K562 (cell line): ENCODE results near the gene NUDT14. TPM values are rescaled to one million over a fixed set of nuclear protein-coding genes. Genes with fewer than 3 reads are reported as not detected.

ENCODE experiments used
- ATAC-seq: fragments of 200-7000 bp; cut with Tn5 transposase; 3 replicates; pipeline ENCODE4 v1.9.1; 2020; ENCODE audit warnings: moderate library complexity
- BruUV-seq: library from RNA; stranded (reverse); fragments of 400-500 nt; replicated peaks from 2 replicates; lab custom pipeline; 2021; lab: Mats Ljungman, UMichigan
- CTCF ChIA-PET: fragments of 300-600 bp; formaldehyde crosslinking; extraction: SDS; loops from one replicate; lab custom pipeline; 2021; ENCODE audit warnings: low intra/inter-chr PET ratio; lab: Yijun Ruan, JAX
- POLR2A ChIA-PET: fragments of 300-600, 350-650 bp; sonication (Branson Sonifier 250); formaldehyde crosslinking; extraction: SDS; loops from one replicate; lab custom pipeline; 2021; ENCODE audit warnings: antibody characterized with exemption, inconsistent platforms; lab: Yijun Ruan, JAX
- DNase-seq, 4 experiments: peaks; one replicate each; pipeline versions ENCODE4 v3.0.0 to v3.0.0-alpha.2; 2011 to 2018; ENCODE audit warnings: low spot score in 3 of 4, mixed read lengths in 3 of 4; ENCODE audit errors: extremely low read depth in 1 of 4
- FAIRE-seq: peaks from 2 replicates; lab custom pipeline; 2011; peaks lifted over from hg19 to GRCh38; lab: Jason Lieb, UNC
- H2AFZ ChIP-seq: 2 replicates; pipeline ENCODE4 v1.6.0; 2011; ENCODE audit warnings: low read depth, low read length, control low read depth, inconsistent platforms
- H3K27ac ChIP-seq: fragments of 200-600 bp; 3 replicates; pipeline ENCODE4 v1.8.0; 2011; ENCODE audit warnings: low read depth, mild to moderate bottlenecking, control low read depth, inconsistent platforms, low read length, moderate library complexity, mixed read lengths; ENCODE audit errors: extremely low read depth
- H3K27me3 ChIP-seq, 2 experiments: fragments of 300-600 bp in 1 of 2; 2 replicates in 1 of 2; 3 replicates in 1 of 2; pipeline versions ENCODE4 v1.6.0 to v1.8.0; 2011; ENCODE audit warnings: inconsistent platforms in 2 of 2, low read length in 2 of 2, mild to moderate bottlenecking in 1 of 2, mixed read lengths in 1 of 2, moderate library complexity in 1 of 2; ENCODE audit not compliant: control insufficient read depth in 2 of 2, insufficient read depth in 2 of 2
- H3K36me3 ChIP-seq: fragments of 300-600 bp; 3 replicates; pipeline ENCODE4 v1.8.0; 2011; ENCODE audit warnings: mild to moderate bottlenecking, low read length, inconsistent platforms; ENCODE audit not compliant: control insufficient read depth, insufficient read depth
- H3K4me1 ChIP-seq, 2 experiments: fragments of 200-600 bp in 1 of 2; replicated peaks in 1 of 2; 2 replicates in 1 of 2; 3 replicates in 1 of 2; pipeline versions ENCODE4 v1.5.1 to v1.8.0; 2011; ENCODE audit warnings: inconsistent platforms in 2 of 2, low read length in 2 of 2, mild to moderate bottlenecking in 1 of 2, mixed read lengths in 1 of 2, moderate library complexity in 1 of 2; ENCODE audit not compliant: control insufficient read depth in 2 of 2, insufficient read depth in 2 of 2
- H3K4me2 ChIP-seq: 2 replicates; pipeline ENCODE4 v1.6.1; 2011; ENCODE audit warnings: low read length, control low read depth, inconsistent platforms, mixed read lengths; ENCODE audit not compliant: insufficient read depth
- H3K4me3 ChIP-seq: fragments of 200-600 bp; sonication (generic), shearing (Covaris generic); 2 replicates; pipeline ENCODE4 v1.5.1; 2016; ENCODE audit warnings: control low read depth, inconsistent platforms
- H3K79me2 ChIP-seq: fragments of 200-600 bp; 3 replicates; pipeline ENCODE4 v1.8.0; 2011; ENCODE audit warnings: low read length, inconsistent platforms; ENCODE audit not compliant: control insufficient read depth, insufficient read depth
- H3K9ac ChIP-seq, 2 experiments: 2 replicates each; pipeline versions ENCODE4 v1.6.0 to v1.6.1; 2011; ENCODE audit warnings: low read depth in 2 of 2, low read length in 2 of 2, control low read depth in 1 of 2, inconsistent platforms in 1 of 2, mild to moderate bottlenecking in 1 of 2, mixed read lengths in 1 of 2; ENCODE audit not compliant: insufficient read depth in 1 of 2
- H3K9me1 ChIP-seq: one replicate; pipeline ENCODE4 v1.6.0; 2011; ENCODE audit warnings: inconsistent platforms, mild to moderate bottlenecking, low read length, moderate library complexity; ENCODE audit not compliant: control insufficient read depth, insufficient read depth
- H3K9me3 ChIP-seq: replicated peaks from 2 replicates; pipeline ENCODE4 v1.5.1; 2011; ENCODE audit warnings: low read depth, low read length, inconsistent platforms; ENCODE audit not compliant: control insufficient read depth, insufficient read depth
- H4K20me1 ChIP-seq: replicated peaks from 2 replicates; pipeline ENCODE4 v1.6.1; 2011; ENCODE audit warnings: low read length, inconsistent platforms, mixed read lengths; ENCODE audit not compliant: control insufficient read depth, insufficient read depth
- ARID3A ChIP-seq: IDR thresholded peaks from 2 replicates; pipeline ENCODE4 v1.6.1; 2012; ENCODE audit warnings: low read depth, low read length, improper control_type of control experiment, borderline replicate concordance
- DMBX1 ChIP-seq: fragments of 250-450 bp; sonication (Bioruptor Pico); IDR thresholded peaks from 2 replicates; pipeline ENCODE4 v1.8.0; 2022; ENCODE audit warnings: inconsistent platforms, mild to moderate bottlenecking, moderate library complexity, borderline replicate concordance
- FOXK1 ChIP-seq: sonication (generic); formaldehyde crosslinking; IDR thresholded peaks from 2 replicates; pipeline ENCODE4 v1.8.0; 2022; ENCODE audit warnings: missing genetic modification reagents, mild to moderate bottlenecking, borderline replicate concordance
- HMG20A ChIP-seq: fragments of 450-650 bp; formaldehyde crosslinking; conservative IDR thresholded peaks from 2 replicates; pipeline ENCODE4 v1.4.0; 2020; ENCODE audit warnings: mild to moderate bottlenecking, mixed read lengths
- NFE2L1 ChIP-seq: fragments of 450-650 bp; IDR thresholded peaks from 2 replicates; pipeline ENCODE4 v1.6.1; 2016; ENCODE audit warnings: missing genetic modification characterization, low read depth, mild to moderate bottlenecking, missing compliant biosample characterization, moderate library complexity, borderline replicate concordance
- PCBP2 ChIP-seq: fragments of 200-400 bp; formaldehyde crosslinking; IDR thresholded peaks from 2 replicates; pipeline ENCODE4 v1.6.1; 2018; ENCODE audit warnings: low read length, low read depth, mild to moderate bottlenecking, moderate library complexity; ENCODE audit not compliant: poor library complexity, severe bottlenecking
- POLR2B ChIP-seq: fragments of 450-650 bp; IDR thresholded peaks from 2 replicates; pipeline ENCODE4 v1.6.1; 2018; ENCODE audit warnings: low read depth; ENCODE audit not compliant: partially characterized antibody
- POLR2G ChIP-seq: fragments of 200-400 bp; formaldehyde crosslinking; IDR thresholded peaks from 2 replicates; pipeline ENCODE4 v1.6.1; 2017; ENCODE audit warnings: low read depth, mild to moderate bottlenecking, antibody characterized with exemption, low read length, moderate library complexity
- TFAM ChIP-seq: fragments of 250-450 bp; sonication (Bioruptor Pico); conservative IDR thresholded peaks from 2 replicates; pipeline ENCODE4 v1.5.0; 2021; ENCODE audit warnings: mild to moderate bottlenecking, moderate library complexity
- ZNF444 ChIP-seq: fragments of 250-450 bp; sonication (Bioruptor Pico); IDR thresholded peaks from 2 replicates; pipeline ENCODE4 v1.4.0; 2020; ENCODE audit warnings: mild to moderate bottlenecking, moderate library complexity
- ZNF586 ChIP-seq: fragments of 450-650 bp; formaldehyde crosslinking; conservative IDR thresholded peaks from 2 replicates; pipeline ENCODE4 v1.4.0; 2020; ENCODE audit warnings: mild to moderate bottlenecking, moderate library complexity
- ZNF766 ChIP-seq: fragments of 200-800 bp; sonication (Bioruptor generic); conservative IDR thresholded peaks from 2 replicates; pipeline ENCODE4 v1.6.1; 2016; ENCODE audit warnings: missing genetic modification characterization, missing compliant biosample characterization
- ZZZ3 ChIP-seq: fragments of 450-650 bp; IDR thresholded peaks from 2 replicates; pipeline ENCODE4 v1.6.1; 2016; ENCODE audit warnings: antibody characterized with exemption, mild to moderate bottlenecking, moderate library complexity
- WGBS: fragments of 100-300 bp; shearing (Covaris generic); methylation state at CpG from one replicate; pipeline ENCODE4 v1.1.6; 2016; ENCODE audit warnings: low coverage, mixed read lengths; ENCODE audit not compliant: insufficient coverage; ENCODE audit errors: missing lambda C conversion rate; 5-methylcytosine and 5-hydroxymethylcytosine counted together
- in situ Hi-C: fragments of 300-500 bp; cut with MboI; formaldehyde crosslinking; loops from 4 replicates; pipeline ENCODE4 v1.15.0; 2018; ENCODE audit warnings: inconsistent platforms, mixed read lengths
- intact Hi-C: fragments of 100-400 bp; cut with micrococcal nuclease; formaldehyde crosslinking; loops from 2 replicates; pipeline ENCODE4 v1.14.2; 2022
- polyA plus RNA-seq, 8 experiments: library from polyadenylated mRNA; depleted of rRNA in 4 of 8; stranded (reverse) in 5 of 8; unstranded in 3 of 8; fragments of >200 nt; fragmentation: Nextera tagmentation in 2 of 8; fragmentation: Illumina TruSeq in 1 of 8; extraction: Ambion mirVana in 2 of 8; extraction: Trizol in 1 of 8; gene quantifications; 2 replicates each; pipeline versions ENCODE4 v1.2.1 to v1.2.3, GENCODE V29; 2011 to 2014; ENCODE audit warnings: inconsistent platforms in 1 of 8, missing spikeins in 1 of 8
- total RNA-seq, 7 experiments: library from RNA; depleted of rRNA in 6 of 7; stranded (reverse); fragments of >200 nt in 6 of 7; fragmentation: Illumina TruSeq in 2 of 7; extraction: Trizol in 2 of 7; gene quantifications; 2 replicates each; pipeline versions ENCODE4 v1.2.1 to v1.2.3, GENCODE V29; 2011 to 2021; ENCODE audit warnings: low replicate concordance in 1 of 7

Gene NUDT14
- total and polyA plus RNA-seq, 9 of the 15 experiments (the other 6 are each of a cell fraction or from before 2014, with no cell fraction given) = 0.14 to 16.3 (median 8.2) TPM

- Histone ChIP-seq H3K79me2 (no peaks in the 10 kb centered on the region), H3K27ac (no peak overlapping the region), H3K27me3 (no peaks in the 10 kb centered on the region), H3K9me1 (no peaks in the 10 kb centered on the region), H4K20me1 (no peaks in the 10 kb centered on the region), H2AFZ (no peak overlapping the region), H3K4me3 (no peak overlapping the region), H3K9ac (no peak overlapping the region), H3K4me1 (peaks cover 0 to 3% of the 10 kb centered on the region in 2 experiments; a peak in 2 of 5 replicates), H3K36me3 (peaks cover 13% of the 10 kb centered on the region; the same call in 1 of the 3 replicates), H3K4me2 (no peak overlapping the region), H3K9me3 (no peaks in the 10 kb centered on the region)
- FAIRE-seq (no peak), ATAC-seq (no peak), DNase-seq (no peak)
- in situ Hi-C loops = no loop called here
- WGBS = 94% methylated on average over 2 of the region's 3 CpGs
- ChIA-PET CTCF (no interaction called here), POLR2A (no interaction called here)
- BruUV-seq = no TSS peak
- no peak for TF ChIP-seq DMBX1
- TF ChIP-seq ZNF444 (CRISPR knock-in tag) = no peak
- TF ChIP-seq ZNF766 (CRISPR knock-in tag) = no peak
- no peak for TF ChIP-seq FOXK1 (CRISPR knock-in tag)
- no peak for TF ChIP-seq HMG20A
- no peak for TF ChIP-seq ARID3A
- no peak for TF ChIP-seq ZNF586 (CRISPR knock-in tag)
- no peak for TF ChIP-seq ZZZ3
- no peak for TF ChIP-seq POLR2G
- TF ChIP-seq NFE2L1 (tag) = no peak
- TF ChIP-seq PCBP2 = no peak
- no peak for TF ChIP-seq POLR2B
- no peak for TF ChIP-seq TFAM (CRISPR knock-in tag)
- intact Hi-C loops = no loop called here
Observed at GRCh38 chr14:105215602-105216001, 34.5 kb upstream of the NUDT14 start.
